ENCODE measurements around the gene HBP1.
"Not testable (repeated sequence)": the region's sequence is repeated elsewhere in the genome, so short reads cannot be mapped to it uniquely, and the experiment has no call there.

Gene HBP1

GRCh38 chr7:107128748-107129147, 40.1 kb upstream of the HBP1 start:
- no peak overlapping the region for H3K4me3 ChIP-seq (ENCODE audit: low read depth, low read length)
- TF ChIP-seq, protein P1, sequence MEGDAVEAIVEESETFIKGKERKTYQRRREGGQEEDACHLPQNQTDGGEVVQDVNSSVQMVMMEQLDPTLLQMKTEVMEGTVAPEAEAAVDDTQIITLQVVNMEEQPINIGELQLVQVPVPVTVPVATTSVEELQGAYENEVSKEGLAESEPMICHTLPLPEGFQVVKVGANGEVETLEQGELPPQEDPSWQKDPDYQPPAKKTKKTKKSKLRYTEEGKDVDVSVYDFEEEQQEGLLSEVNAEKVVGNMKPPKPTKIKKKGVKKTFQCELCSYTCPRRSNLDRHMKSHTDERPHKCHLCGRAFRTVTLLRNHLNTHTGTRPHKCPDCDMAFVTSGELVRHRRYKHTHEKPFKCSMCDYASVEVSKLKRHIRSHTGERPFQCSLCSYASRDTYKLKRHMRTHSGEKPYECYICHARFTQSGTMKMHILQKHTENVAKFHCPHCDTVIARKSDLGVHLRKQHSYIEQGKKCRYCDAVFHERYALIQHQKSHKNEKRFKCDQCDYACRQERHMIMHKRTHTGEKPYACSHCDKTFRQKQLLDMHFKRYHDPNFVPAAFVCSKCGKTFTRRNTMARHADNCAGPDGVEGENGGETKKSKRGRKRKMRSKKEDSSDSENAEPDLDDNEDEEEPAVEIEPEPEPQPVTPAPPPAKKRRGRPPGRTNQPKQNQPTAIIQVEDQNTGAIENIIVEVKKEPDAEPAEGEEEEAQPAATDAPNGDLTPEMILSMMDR (IDR thresholded peaks at IDR 0.05; ENCODE audit: low read depth, low read length): no peak
- in situ Hi-C loops (cut with HindIII; ENCODE audit: low sequenced_read_pairs): no loop called here
- DNase-seq (ENCODE audit: low read depth, low spot score): no peak

- TF ChIP-seq, protein P1 (IDR thresholded peaks at IDR 0.05; ENCODE audit: low read depth, low read length): peak; percentile 34
- DNase-seq (ENCODE audit: low read depth, low spot score): peak; percentile 12
- in situ Hi-C loops (cut with HindIII; ENCODE audit: low sequenced_read_pairs): no loop called here
- no peak overlapping the region for H3K4me3 ChIP-seq (ENCODE audit: low read depth, low read length)
Observed at GRCh38 chr7:107130487-107131220, 38.1 kb upstream of the HBP1 start.

- TF ChIP-seq, protein P1 (IDR thresholded peaks at IDR 0.05; ENCODE audit: low read depth, low read length): no peak
- no peak overlapping the region for H3K4me3 ChIP-seq (ENCODE audit: low read depth, low read length)
- no peak for DNase-seq (ENCODE audit: low read depth, low spot score)
- in situ Hi-C loops (cut with HindIII; ENCODE audit: low sequenced_read_pairs): no loop called here
Observed at GRCh38 chr7:107133396-107133795, 35.4 kb upstream of the HBP1 start.

DNA sequence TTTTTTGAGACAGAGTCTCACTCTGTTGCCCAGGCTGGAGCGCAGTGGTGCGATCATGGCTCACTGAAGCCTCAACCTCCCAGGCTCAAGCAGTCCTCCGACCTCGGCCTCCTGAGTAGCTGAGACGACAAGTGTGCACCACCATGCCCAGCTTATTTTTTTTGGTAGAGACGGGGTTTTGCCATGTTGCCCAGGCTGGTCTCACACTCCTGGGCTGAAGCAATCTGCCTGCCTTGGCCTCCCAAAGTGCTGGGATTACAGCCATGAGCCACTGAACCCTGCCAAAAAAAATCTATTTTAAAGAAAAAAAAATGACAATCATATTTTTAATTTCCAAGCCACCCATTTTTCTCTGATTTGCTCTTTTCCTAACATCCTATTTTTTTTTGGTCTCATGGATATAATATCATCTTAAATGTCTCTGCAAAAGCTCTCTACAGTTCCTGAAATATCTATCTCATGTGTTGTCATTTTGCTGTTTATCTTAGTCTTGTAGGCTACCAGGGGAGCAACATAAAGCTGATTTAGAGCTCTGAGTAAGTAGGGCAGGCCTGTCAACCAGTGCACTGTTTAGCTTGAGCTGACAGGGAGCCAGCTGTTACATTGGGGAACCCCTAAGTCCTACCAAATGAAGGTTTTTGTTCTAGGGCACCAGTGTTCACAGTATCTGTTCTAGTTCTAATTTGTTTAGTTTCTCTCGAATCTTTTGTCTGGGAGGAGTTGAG, 29.9 kb upstream of the HBP1 start:
- TF ChIP-seq, protein P1 (IDR thresholded peaks at IDR 0.05; ENCODE audit: low read depth, low read length): no peak
- peak; percentile 22 for DNase-seq (ENCODE audit: low read depth, low spot score)
- no peak overlapping the region for H3K4me3 ChIP-seq (ENCODE audit: low read depth, low read length)
- in situ Hi-C loops (cut with HindIII; ENCODE audit: low sequenced_read_pairs): no loop called here

GRCh38 chr7:107143875-107144274, 24.9 kb upstream of the HBP1 start:
- in situ Hi-C loops (cut with HindIII; ENCODE audit: low sequenced_read_pairs); DNase-seq (ENCODE audit: low read depth, low spot score); H3K4me3 ChIP-seq (ENCODE audit: low read depth, low read length): not testable (repeated sequence)

GRCh38 chr7:107145067-107145838, 23.6 kb upstream of the HBP1 start:
- TF ChIP-seq, protein P1 (IDR thresholded peaks at IDR 0.05; ENCODE audit: low read depth, low read length): no peak
- in situ Hi-C loops (cut with HindIII; ENCODE audit: low sequenced_read_pairs): no loop called here
- H3K4me3 ChIP-seq (ENCODE audit: low read depth, low read length): no peak overlapping the region
- DNase-seq (ENCODE audit: low read depth, low spot score): no peak
